ENCODE measurements around the gene ATP8B2. TPM values are rescaled to one million over a fixed set of nuclear protein-coding genes. Genes with fewer than 3 reads are reported as not detected.

The ATP8B2 gene
- total and polyA plus RNA-seq, 10 of the 15 experiments (the other 5 are each of a cell fraction or from before 2014, with no cell fraction given) = 0.44 to 61.8 (median 15.0) TPM

DNA sequence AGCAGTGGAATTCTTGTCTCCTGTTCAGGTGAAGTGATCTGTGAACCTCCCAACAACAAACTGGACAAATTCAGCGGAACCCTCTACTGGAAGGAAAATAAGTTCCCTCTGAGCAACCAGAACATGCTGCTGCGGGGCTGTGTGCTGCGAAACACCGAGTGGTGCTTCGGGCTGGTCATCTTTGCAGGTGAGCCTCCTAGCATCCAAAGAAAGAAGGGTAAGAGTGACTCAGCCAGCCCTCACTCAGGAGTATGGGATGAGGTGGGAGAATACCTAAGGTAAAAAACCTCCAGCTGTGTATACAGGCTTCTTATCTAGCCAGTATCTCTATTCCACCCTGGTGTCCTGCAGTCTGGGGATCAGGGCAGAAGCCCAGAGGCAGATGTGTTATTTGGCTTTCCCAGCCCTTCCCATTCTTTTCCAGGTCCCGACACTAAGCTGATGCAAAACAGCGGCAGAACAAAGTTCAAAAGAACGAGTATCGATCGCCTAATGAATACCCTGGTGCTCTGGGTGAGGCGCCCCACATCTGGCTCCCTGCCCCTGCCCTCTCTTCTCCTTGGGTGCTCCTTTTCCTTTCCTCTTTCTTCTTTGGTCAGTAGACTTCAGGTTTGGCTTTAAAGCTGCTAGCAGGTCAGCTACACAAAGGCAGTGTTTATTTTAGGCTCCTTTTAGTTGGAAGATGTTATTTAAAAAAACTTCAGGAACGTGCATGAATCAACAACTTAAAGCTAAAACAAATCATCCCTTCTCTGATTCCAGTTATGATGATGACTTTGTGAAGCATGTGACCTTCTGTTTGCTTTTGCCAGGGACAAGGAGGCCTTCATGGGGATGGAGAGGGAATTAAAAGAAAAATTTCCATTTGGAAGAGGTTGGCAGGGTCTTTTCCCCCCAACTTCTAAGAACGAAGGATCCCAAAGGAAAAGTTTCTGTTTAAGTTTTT is 9.0 kb downstream of the ATP8B2 start:
- RAD21 ChIA-PET (ENCODE audit: unreplicated experiment) = interaction anchor here (0.7 to 5.0 kb wide), 23 partner anchors 9 to 212 kb away, joined by 3 to 43 read pairs (median 5); partner anchors contain the start of genes ATP8B2 and UBAP2L
- Histone ChIP-seq H3K4me3 (no peak overlapping the region), H3K27ac (ENCODE audit: control insufficient read depth, insufficient read depth) (no peak overlapping the region), H3K36me3 (ENCODE audit: control insufficient read depth in 2 of 2, insufficient read depth in 2 of 2, low read length in 1 of 2) (peaks cover 0 to 11% of the 10 kb centered on the region in 2 experiments; a peak in 3 of 4 replicates), H3K4me2 (ENCODE audit: control insufficient read depth, insufficient read depth) (no peak overlapping the region), H3K4me1 (ENCODE audit: control insufficient read depth, insufficient read depth, low read length) (no peaks in the 10 kb centered on the region), H3K27me3 (replicated peaks in 1 of 2; ENCODE audit: control insufficient read depth in 2 of 2, insufficient read depth in 2 of 2, low read length in 1 of 2) (no peaks in the 10 kb centered on the region), H3K9ac (ENCODE audit: control insufficient read depth, insufficient read depth, low read length) (no peak overlapping the region), H2AFZ (ENCODE audit: control insufficient read depth, low read depth, low read length) (no peak overlapping the region), H4K20me1 (ENCODE audit: control insufficient read depth, insufficient read depth) (no peaks in the 10 kb centered on the region), H3K9me3 (replicated peaks; ENCODE audit: control insufficient read depth, insufficient read depth, low read length) (no peaks in the 10 kb centered on the region), H3K79me2 (ENCODE audit: control insufficient read depth, insufficient read depth, low read length) (no peaks in the 10 kb centered on the region)
- in situ Hi-C loops (cut with MboI) (loop anchor here (10.0 kb wide), 1 partner anchor 150 kb away; no protein-coding TSS in a partner anchor), intact Hi-C loops (cut with micrococcal nuclease; ENCODE audit: unreplicated experiment) (loop anchor here (1.0 to 5.0 kb wide), 5 partner anchors 57 to 213 kb away; partner anchors contain the start of gene HAX1)
- CTCF ChIA-PET = interaction anchor here (0.6 to 5.8 kb wide), 76 partner anchors 9 to 1428 kb away, joined by 3 to 104 read pairs (median 4); partner anchors contain the start of genes AQP10, ATP8B2, HAX1 and PMVK
- ATAC-seq (no peak), FAIRE-seq (no peak), DNase-seq (ENCODE audit: low read depth, low spot score) (no peak)
- 84% methylated on average over 13 of the region's 13 CpGs for WGBS (ENCODE audit: insufficient coverage, insufficient replicate concordance, low lambda C conversion rate, missing lambda C conversion rate)
- SMC1A ChIA-PET (ENCODE audit: uncharacterized antibody, unreplicated experiment) = interaction anchor here (0.6 to 3.0 kb wide), 29 partner anchors 9 to 508 kb away, joined by 3 to 39 read pairs (median 4); partner anchors contain the start of genes ATP8B2 and HAX1
- BruUV-seq (replicated peaks) = no TSS peak
- POLR2A ChIA-PET = interaction anchor here (0.6 to 1.6 kb wide), 5 partner anchors 10 to 154 kb away, joined by 3 to 5 read pairs (median 3); partner anchors contain the start of gene HAX1
- TF ChIP-seq RAD21 (IDR thresholded peaks at IDR 0.05; ENCODE audit: insufficient read depth, low read depth, low read length) = no peak
- TF ChIP-seq ATF7 (IDR thresholded peaks at IDR 0.05; ENCODE audit: low read depth) = no peak
- TF ChIP-seq, protein P1, sequence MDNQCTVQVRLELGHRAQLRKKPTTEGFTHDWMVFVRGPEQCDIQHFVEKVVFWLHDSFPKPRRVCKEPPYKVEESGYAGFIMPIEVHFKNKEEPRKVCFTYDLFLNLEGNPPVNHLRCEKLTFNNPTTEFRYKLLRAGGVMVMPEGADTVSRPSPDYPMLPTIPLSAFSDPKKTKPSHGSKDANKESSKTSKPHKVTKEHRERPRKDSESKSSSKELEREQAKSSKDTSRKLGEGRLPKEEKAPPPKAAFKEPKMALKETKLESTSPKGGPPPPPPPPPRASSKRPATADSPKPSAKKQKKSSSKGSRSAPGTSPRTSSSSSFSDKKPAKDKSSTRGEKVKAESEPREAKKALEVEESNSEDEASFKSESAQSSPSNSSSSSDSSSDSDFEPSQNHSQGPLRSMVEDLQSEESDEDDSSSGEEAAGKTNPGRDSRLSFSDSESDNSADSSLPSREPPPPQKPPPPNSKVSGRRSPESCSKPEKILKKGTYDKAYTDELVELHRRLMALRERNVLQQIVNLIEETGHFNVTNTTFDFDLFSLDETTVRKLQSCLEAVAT (IDR thresholded peaks at IDR 0.05) = no peak
- TF ChIP-seq RCOR1 (conservative IDR thresholded peaks at IDR 0.05; ENCODE audit: low read depth, low read length) = no peak
- TF ChIP-seq TAF1 (IDR thresholded peaks at IDR 0.05; ENCODE audit: borderline replicate concordance, low read depth, low read length) = no peak
- no peak for TF ChIP-seq EGR1 (IDR thresholded peaks at IDR 0.05; ENCODE audit: borderline replicate concordance in 1 of 2, low read depth in 2 of 2, low read length in 2 of 2)
- no peak for TF ChIP-seq YBX1 (IDR thresholded peaks at IDR 0.05)
- no peak for TF ChIP-seq SMC3 (IDR thresholded peaks at IDR 0.05; ENCODE audit: borderline replicate concordance, low read length)
- TF ChIP-seq, protein P2, sequence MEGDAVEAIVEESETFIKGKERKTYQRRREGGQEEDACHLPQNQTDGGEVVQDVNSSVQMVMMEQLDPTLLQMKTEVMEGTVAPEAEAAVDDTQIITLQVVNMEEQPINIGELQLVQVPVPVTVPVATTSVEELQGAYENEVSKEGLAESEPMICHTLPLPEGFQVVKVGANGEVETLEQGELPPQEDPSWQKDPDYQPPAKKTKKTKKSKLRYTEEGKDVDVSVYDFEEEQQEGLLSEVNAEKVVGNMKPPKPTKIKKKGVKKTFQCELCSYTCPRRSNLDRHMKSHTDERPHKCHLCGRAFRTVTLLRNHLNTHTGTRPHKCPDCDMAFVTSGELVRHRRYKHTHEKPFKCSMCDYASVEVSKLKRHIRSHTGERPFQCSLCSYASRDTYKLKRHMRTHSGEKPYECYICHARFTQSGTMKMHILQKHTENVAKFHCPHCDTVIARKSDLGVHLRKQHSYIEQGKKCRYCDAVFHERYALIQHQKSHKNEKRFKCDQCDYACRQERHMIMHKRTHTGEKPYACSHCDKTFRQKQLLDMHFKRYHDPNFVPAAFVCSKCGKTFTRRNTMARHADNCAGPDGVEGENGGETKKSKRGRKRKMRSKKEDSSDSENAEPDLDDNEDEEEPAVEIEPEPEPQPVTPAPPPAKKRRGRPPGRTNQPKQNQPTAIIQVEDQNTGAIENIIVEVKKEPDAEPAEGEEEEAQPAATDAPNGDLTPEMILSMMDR (IDR thresholded peaks at IDR 0.05 in 2 of 3, conservative IDR thresholded peaks at IDR 0.05 in 1 of 3; ENCODE audit: control insufficient read depth in 2 of 3, extremely low read depth in 1 of 3, insufficient read depth in 1 of 3, low read depth in 3 of 3, low read length in 3 of 3) = no peak
- no peak for TF ChIP-seq ETV6 (conservative IDR thresholded peaks at IDR 0.05 in 1 of 2, IDR thresholded peaks at IDR 0.05 in 1 of 2; ENCODE audit: borderline replicate concordance in 1 of 2, low read depth in 1 of 2)
- TF ChIP-seq SRF (IDR thresholded peaks at IDR 0.05; ENCODE audit: low read depth in 2 of 2, low read length in 2 of 2) = no peak
- TF ChIP-seq TCF12 (IDR thresholded peaks at IDR 0.05; ENCODE audit: low read depth, low read length) = no peak
